B cell (primary cell): ENCODE results near the gene YRDC. TPM values are rescaled to one million over a fixed set of nuclear protein-coding genes. Genes with fewer than 3 reads are reported as not detected.

Experiments used
- ATAC-seq: fragments of 200-7000 bp; cut with Tn5 transposase; one replicate; pipeline ENCODE4 v1.10.0; 2021; ENCODE audit warnings: low read depth, mild to moderate bottlenecking, moderate number of reproducible peaks, moderate library complexity
- CTCF ChIA-PET: fragments of 350-600 bp; sonication (Branson Sonifier 250); formaldehyde crosslinking; loops from one replicate; lab custom pipeline; 2021; ENCODE audit warnings: antibody characterized with exemption, inconsistent platforms; lab: Charles Lee
- POLR2A ChIA-PET: fragments of 350-600 bp; sonication (Branson Sonifier 250); formaldehyde crosslinking; loops from one replicate; lab custom pipeline; 2021; ENCODE audit warnings: antibody characterized with exemption; lab: Charles Lee
- DNase-seq: peaks from one replicate; pipeline ENCODE4 v3.0.0; 2013
- H2AFZ ChIP-seq: 2 replicates; pipeline ENCODE4 v1.6.1; 2012; ENCODE audit warnings: mild to moderate bottlenecking, low read depth, low read length; ENCODE audit not compliant: insufficient read depth, poor library complexity, severe bottlenecking
- H3K27ac ChIP-seq, 2 donors: 1 replicate in 1 of 2; 2 replicates in 1 of 2; pipeline ENCODE4 v1.5.1; 2012 to 2013; ENCODE audit warnings: low read length in 2 of 2, mild to moderate bottlenecking in 2 of 2, moderate library complexity in 1 of 2
- H3K27me3 ChIP-seq, 4 experiments: fragments of 200-600 bp in 1 of 4; sonication (generic) in 1 of 4; replicated peaks in 1 of 4; 1 replicate in 2 of 4; 2 replicates in 2 of 4; pipeline versions ENCODE4 v1.6.1 to v1.7.0; 2013 to 2016; ENCODE audit warnings: low read length in 3 of 4, mild to moderate bottlenecking in 2 of 4, mixed read lengths in 1 of 4, moderate library complexity in 1 of 4; ENCODE audit not compliant: insufficient read depth in 4 of 4, control insufficient read depth in 3 of 4; ENCODE audit errors: control extremely low read depth in 1 of 4
- H3K36me3 ChIP-seq, 2 experiments: replicated peaks in 1 of 2; 1 replicate in 1 of 2; 2 replicates in 1 of 2; pipeline versions ENCODE4 v1.6.1 to v1.7.1; 2013; ENCODE audit warnings: low read length in 1 of 2; ENCODE audit not compliant: insufficient read depth in 2 of 2, control insufficient read depth in 1 of 2; ENCODE audit errors: control extremely low read depth in 1 of 2, extremely low read depth in 1 of 2
- H3K4me1 ChIP-seq, 2 donors: fragments of 200-600 bp in 1 of 2; sonication (generic) in 1 of 2; 1 replicate in 1 of 2; 2 replicates in 1 of 2; pipeline versions ENCODE4 v1.5.1 to v1.6.1; 2013 to 2017; ENCODE audit warnings: low read length in 2 of 2; ENCODE audit not compliant: control insufficient read depth in 2 of 2, insufficient read depth in 2 of 2
- H3K4me2 ChIP-seq: replicated peaks from 2 replicates; pipeline ENCODE3; 2012; ENCODE audit warnings: mild to moderate bottlenecking, low read depth, low read length; ENCODE audit not compliant: poor library complexity, severe bottlenecking
- H3K4me3 ChIP-seq, 5 experiments: fragments of 200-600 bp in 1 of 5; sonication (generic) in 1 of 5; 1 replicate in 3 of 5; 2 replicates in 2 of 5; pipeline versions ENCODE4 v1.5.1 to v1.7.0; 2011 to 2016; ENCODE audit warnings: low read length in 4 of 5, mild to moderate bottlenecking in 4 of 5, low read depth in 2 of 5, control low read depth in 1 of 5, moderate library complexity in 1 of 5; ENCODE audit not compliant: insufficient read depth in 1 of 5; ENCODE audit errors: control extremely low read depth in 1 of 5, extremely low read depth in 1 of 5
- H3K79me2 ChIP-seq: fragments of 200-600 bp; sonication (generic); one replicate; pipeline ENCODE4 v1.6.0; 2016; ENCODE audit warnings: low read length; ENCODE audit not compliant: control insufficient read depth, insufficient read depth
- H3K9ac ChIP-seq: fragments of 200-600 bp; sonication (generic); 2 replicates; pipeline ENCODE4 v1.6.1; 2017; ENCODE audit warnings: mild to moderate bottlenecking, low read length, moderate library complexity
- H3K9me3 ChIP-seq, 3 donors: one replicate each; pipeline versions ENCODE4 v1.6.1 to v1.7.1; 2013; ENCODE audit warnings: low read length in 2 of 3; ENCODE audit not compliant: control insufficient read depth in 2 of 3, insufficient read depth in 1 of 3; ENCODE audit errors: control extremely low read depth in 1 of 3
- H4K20me1 ChIP-seq: 2 replicates; pipeline ENCODE4 v1.6.0; 2012; ENCODE audit warnings: mild to moderate bottlenecking, low read length; ENCODE audit not compliant: insufficient read depth, control insufficient read depth, poor library complexity, severe bottlenecking
- H3K27ac Mint-ChIP-seq: one replicate; pipeline ENCODE4 v1.8.0; 2021; ENCODE audit warnings: mixed read lengths
- H3K27me3 Mint-ChIP-seq: one replicate; pipeline ENCODE4 v1.8.0; 2021; ENCODE audit warnings: mixed read lengths
- H3K4me1 Mint-ChIP-seq: one replicate; pipeline ENCODE4 v1.8.0; 2021; ENCODE audit warnings: mixed read lengths
- H3K4me3 Mint-ChIP-seq: one replicate; pipeline ENCODE4 v1.8.0; 2021; ENCODE audit warnings: mixed read lengths
- H3K9me3 Mint-ChIP-seq: one replicate; pipeline ENCODE4 v1.8.0; 2022; ENCODE audit warnings: mixed read lengths; ENCODE audit not compliant: insufficient read depth
- CTCF ChIP-seq: fragments of 200-600 bp; IDR thresholded peaks from one replicate; pipeline ENCODE4 v1.8.0; 2022; ENCODE audit warnings: antibody characterized with exemption, mild to moderate bottlenecking
- EZH2 ChIP-seq: IDR thresholded peaks from 2 replicates; pipeline ENCODE4 v1.6.1; 2012; ENCODE audit warnings: borderline replicate concordance, low read depth, mild to moderate bottlenecking, moderate library complexity, low read length; ENCODE audit not compliant: insufficient read depth, poor library complexity, severe bottlenecking
- WGBS: methylation state at CpG from one replicate; pipeline ENCODE4 v1.1.5; 2013; ENCODE audit warnings: missing lambda C conversion rate; ENCODE audit not compliant: insufficient coverage; 5-methylcytosine and 5-hydroxymethylcytosine counted together
- intact Hi-C: fragments of 100-400 bp; cut with micrococcal nuclease; formaldehyde crosslinking; loops from one replicate; pipeline ENCODE4 v1.10.0; 2022
- polyA plus RNA-seq: library from polyadenylated mRNA; depleted of rRNA; stranded (reverse); fragments of >200 nt; gene quantifications from 2 replicates; pipeline ENCODE4 v1.2.3, GENCODE V29; 2012
- total RNA-seq, 2 donors: library from RNA; stranded (reverse); fragments of 120-200 nt in 1 of 2; gene quantifications; 1 replicate in 1 of 2; 2 replicates in 1 of 2; pipeline versions ENCODE4 v1.2.3 to v1.2.4, GENCODE V29; 2013 to 2022

The YRDC gene
- total and polyA plus RNA-seq, 2 donors (not counting 1 experiment from before 2014, with no cell fraction given), result 12.5 to 16.7 TPM

DNA sequence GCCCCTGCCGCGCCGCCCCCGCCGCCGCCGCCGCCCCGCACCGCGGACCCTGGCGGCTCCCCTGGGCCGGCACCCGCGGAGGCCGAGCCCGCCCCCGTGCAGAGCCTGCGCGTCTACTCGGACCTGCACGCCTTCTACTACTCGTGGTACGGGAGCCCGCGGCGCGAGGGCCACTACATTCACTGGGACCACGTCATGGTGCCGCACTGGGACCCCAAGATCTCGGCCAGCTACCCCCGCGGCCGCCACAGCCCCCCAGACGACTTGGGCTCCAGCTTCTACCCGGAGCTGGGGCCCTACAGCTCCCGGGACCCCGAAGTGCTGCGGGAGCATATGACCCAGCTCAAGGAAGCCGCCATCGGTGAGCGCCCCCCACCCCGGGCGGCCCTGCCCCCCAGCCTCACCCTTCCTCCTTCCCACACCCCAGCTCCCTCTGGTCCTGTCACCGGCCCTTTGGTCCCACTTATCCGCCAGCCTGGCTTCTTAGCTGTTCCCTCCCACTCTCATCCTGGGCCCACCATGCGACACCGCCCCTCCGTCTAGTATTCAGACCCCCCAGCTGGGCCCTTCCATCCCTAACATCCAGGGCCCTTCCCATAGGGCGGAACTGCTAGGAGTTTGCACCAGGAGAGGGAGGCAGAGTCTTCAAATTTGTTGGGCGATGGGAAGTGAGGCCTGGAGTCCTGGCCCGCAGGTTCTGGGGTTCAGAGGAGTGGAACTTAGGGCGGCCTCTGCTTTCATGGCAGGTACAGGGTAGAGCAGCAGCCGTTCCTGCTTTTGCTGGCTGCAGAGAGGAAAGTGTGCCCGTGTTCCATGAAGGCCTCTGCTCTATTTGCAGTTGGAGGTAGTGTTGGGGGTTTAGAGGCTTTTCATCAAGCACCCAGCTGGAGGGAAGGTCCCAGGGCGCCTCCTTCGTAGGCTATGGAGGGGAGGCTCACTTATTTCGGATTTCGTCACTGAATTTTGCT lies 13.4 kb downstream of the YRDC start:
- peak overlapping the region in 4 of 5 experiments; percentile 36 to 66 (median 52) for H3K4me3 ChIP-seq
- CTCF ChIA-PET, result no interaction called here
- Mint-ChIP-seq H3K27me3 (peaks cover 12% of the 10 kb centered on the region), H3K4me1 (peaks cover 18% of the 10 kb centered on the region), H3K9me3 (no peaks in the 10 kb centered on the region), H3K27ac (no peak overlapping the region), H3K4me3 (peak overlapping the region; percentile 85)
- POLR2A ChIA-PET, result interaction anchor here (1.2 kb wide), 1 partner anchor 106 kb away, joined by 3 read pairs; no protein-coding TSS in a partner anchor
- WGBS, result 12% methylated on average over 56 of the region's 59 CpGs
- ATAC-seq (peak; percentile 40), DNase-seq (no peak)
- peak overlapping the region; percentile 63 for H3K9ac ChIP-seq
- H3K36me3 ChIP-seq, result peaks cover 0 to 8% of the 10 kb centered on the region in 2 experiments
- no peak overlapping the region for H3K27ac ChIP-seq
- H4K20me1 ChIP-seq, result peaks cover 11% of the 10 kb centered on the region
- H2AFZ ChIP-seq, result peak overlapping the region; percentile 84
- H3K79me2 ChIP-seq, result no peaks in the 10 kb centered on the region
- peaks cover 0 to 17% (median 1%) of the 10 kb centered on the region in 4 experiments for H3K27me3 ChIP-seq
- intact Hi-C loops, result loop anchor here (2.0 to 5.0 kb wide), 2 partner anchors 16 to 102 kb away; partner anchors contain the start of gene CDCA8
- TF ChIP-seq CTCF, result no peak
- TF ChIP-seq EZH2, result no peak
- peak overlapping the region; percentile 93 for H3K4me2 ChIP-seq
- H3K9me3 ChIP-seq, result no peaks in the 10 kb centered on the region
- peaks cover 15 to 18% of the 10 kb centered on the region in 2 donors for H3K4me1 ChIP-seq
